GM12878 (cell line): ENCODE results near the gene ENAH. TPM values are rescaled to one million over a fixed set of nuclear protein-coding genes. Genes with fewer than 3 reads are reported as not detected.

ENCODE experiments used
- ATAC-seq: fragments of 200-7000 bp; cut with Tn5 transposase; 3 replicates; pipeline ENCODE4 v1.9.1; 2020; ENCODE audit warnings: mild to moderate bottlenecking, moderate library complexity
- BruUV-seq: library from RNA; stranded (reverse); fragments of 400-500 nt; replicated peaks from 2 replicates; lab custom pipeline; 2021; lab: Mats Ljungman, UMichigan
- CTCF ChIA-PET: fragments of 300-600 bp; sonication (Branson Sonifier 250); formaldehyde crosslinking; extraction: SDS; loops from one replicate; lab custom pipeline; 2021; ENCODE audit warnings: inconsistent platforms; lab: Yijun Ruan, JAX
- POLR2A ChIA-PET: fragments of 350-600 bp; formaldehyde crosslinking; extraction: SDS; loops from one replicate; lab custom pipeline; 2021; ENCODE audit warnings: inconsistent platforms; lab: Charles Lee
- RAD21 ChIA-PET: fragments of 300-600 bp; sonication (Branson Sonifier 250); formaldehyde crosslinking; loops from one replicate; lab custom pipeline; 2023; ENCODE audit warnings: antibody characterized with exemption; ENCODE audit not compliant: unreplicated experiment; lab: Charles Lee
- SMC1A ChIA-PET: fragments of 300-600 bp; sonication (Branson Sonifier 250); formaldehyde crosslinking; loops from one replicate; lab custom pipeline; 2023; ENCODE audit not compliant: unreplicated experiment, uncharacterized antibody; lab: Charles Lee
- DNase-seq: peaks from one replicate; pipeline ENCODE4 v3.0.0-alpha.2; 2011; ENCODE audit warnings: low read depth, low spot score
- FAIRE-seq: peaks from 3 replicates; lab custom pipeline; 2011; peaks lifted over from hg19 to GRCh38; lab: Jason Lieb, UNC
- H2AFZ ChIP-seq: 2 replicates; pipeline ENCODE4 v1.6.0; 2011; ENCODE audit warnings: low read depth, low read length, control low read depth; ENCODE audit not compliant: control insufficient read depth
- H3K27ac ChIP-seq: 2 replicates; pipeline ENCODE4 v1.5.1; 2011; ENCODE audit warnings: control low read depth; ENCODE audit not compliant: control insufficient read depth, insufficient read depth
- H3K27me3 ChIP-seq, 2 experiments: replicated peaks in 1 of 2; 2 replicates each; pipeline versions ENCODE4 v1.6.0 to v1.6.1; 2011; ENCODE audit warnings: low read length in 1 of 2; ENCODE audit not compliant: control insufficient read depth in 2 of 2, insufficient read depth in 2 of 2
- H3K36me3 ChIP-seq, 2 experiments: 2 replicates each; pipeline ENCODE4 v1.5.1; 2011; ENCODE audit warnings: low read length in 1 of 2; ENCODE audit not compliant: control insufficient read depth in 2 of 2, insufficient read depth in 2 of 2
- H3K4me1 ChIP-seq: 2 replicates; pipeline ENCODE4 v1.6.1; 2011; ENCODE audit warnings: mild to moderate bottlenecking, low read length, moderate library complexity, mixed read lengths; ENCODE audit not compliant: control insufficient read depth, insufficient read depth
- H3K4me2 ChIP-seq: 2 replicates; pipeline ENCODE4 v1.6.0; 2011; ENCODE audit warnings: control low read depth; ENCODE audit not compliant: control insufficient read depth, insufficient read depth
- H3K4me3 ChIP-seq: fragments of 200-600 bp; sonication (generic); 2 replicates; pipeline ENCODE4 v1.5.1; 2016
- H3K79me2 ChIP-seq: 2 replicates; pipeline ENCODE4 v1.6.0; 2011; ENCODE audit warnings: low read length; ENCODE audit not compliant: control insufficient read depth, insufficient read depth
- H3K9ac ChIP-seq: 2 replicates; pipeline ENCODE4 v1.8.0; 2011; ENCODE audit warnings: low read length, control low read depth, mixed read lengths; ENCODE audit not compliant: control insufficient read depth, insufficient read depth
- H3K9me3 ChIP-seq: replicated peaks from 3 replicates; pipeline ENCODE4 v1.5.1; 2011; ENCODE audit warnings: mild to moderate bottlenecking, low read length; ENCODE audit not compliant: control insufficient read depth, insufficient read depth
- H4K20me1 ChIP-seq: 2 replicates; pipeline ENCODE4 v1.6.0; 2011; ENCODE audit not compliant: control insufficient read depth, insufficient read depth
- CBX3 ChIP-seq: fragments of 200-600 bp; sonication (generic); IDR thresholded peaks from 2 replicates; pipeline ENCODE4 v1.6.1; 2016; ENCODE audit warnings: low read depth, borderline replicate concordance
- DPF2 ChIP-seq: fragments of 450-650 bp; IDR thresholded peaks from 2 replicates; pipeline ENCODE4 v1.6.1; 2017; ENCODE audit warnings: mild to moderate bottlenecking
- MTA3 ChIP-seq: IDR thresholded peaks from 2 replicates; pipeline ENCODE4 v1.6.1; 2012; ENCODE audit warnings: low read length, inconsistent platforms, borderline replicate concordance
- SP1 ChIP-seq: IDR thresholded peaks from one replicate; pipeline ENCODE4 v1.6.1; 2011; ENCODE audit warnings: low read depth, low read length
- in situ Hi-C: fragments of 300-500 bp; cut with MboI; formaldehyde crosslinking; loops from 9 replicates; pipeline ENCODE4 v1.14.3; 2018; ENCODE audit warnings: mixed read lengths
- intact Hi-C: fragments of 100-400 bp; cut with micrococcal nuclease; formaldehyde crosslinking; loops from one replicate; pipeline ENCODE4 v1.14.2; 2022; ENCODE audit not compliant: unreplicated experiment
- polyA plus RNA-seq, 11 experiments: library from polyadenylated mRNA; depleted of rRNA in 4 of 11; unstranded in 6 of 11; stranded (reverse) in 5 of 11; fragments of >200 nt; fragmentation: Nextera tagmentation in 4 of 11; fragmentation: Illumina TruSeq in 1 of 11; extraction: Ambion mirVana in 4 of 11; extraction: Trizol in 1 of 11; gene quantifications; 1 replicate in 1 of 11; 2 replicates in 10 of 11; pipeline versions ENCODE4 v1.2.1 to v1.2.3, GENCODE V29; 2011 to 2016; ENCODE audit warnings: inconsistent platforms in 2 of 11, missing spikeins in 2 of 11, low read depth in 1 of 11
- total RNA-seq, 4 experiments: library from RNA; depleted of rRNA in 3 of 4; stranded (reverse); fragments of >200 nt in 3 of 4; fragmentation: Illumina TruSeq in 1 of 4; extraction: Trizol in 1 of 4; gene quantifications; 2 replicates each; pipeline versions ENCODE4 v1.2.1 to v1.2.3, GENCODE V29; 2013 to 2021
- TF ChIP-seq, protein P1 (sequence below): IDR thresholded peaks from 2 replicates; pipeline ENCODE4 v1.6.1; 2011; ENCODE audit warnings: mild to moderate bottlenecking, low read depth, low read length, moderate library complexity; ENCODE audit not compliant: insufficient replicate concordance
- TF ChIP-seq, protein P2 (sequence below): fragments of 450-650 bp; IDR thresholded peaks from 2 replicates; pipeline ENCODE4 v1.6.1; 2017; ENCODE audit warnings: mild to moderate bottlenecking
- TF ChIP-seq, protein P3 (sequence below): fragments of 450-650 bp; IDR thresholded peaks from 2 replicates; pipeline ENCODE4 v1.6.1; 2017; ENCODE audit warnings: antibody characterized with exemption, mild to moderate bottlenecking, moderate library complexity

ENAH gene
- total and polyA plus RNA-seq, 10 of the 15 experiments (the other 5 are each of a cell fraction or from before 2014, with no cell fraction given) = under 0.01 to 0.62 (median 0.06) TPM; not detected in 5

DNA sequence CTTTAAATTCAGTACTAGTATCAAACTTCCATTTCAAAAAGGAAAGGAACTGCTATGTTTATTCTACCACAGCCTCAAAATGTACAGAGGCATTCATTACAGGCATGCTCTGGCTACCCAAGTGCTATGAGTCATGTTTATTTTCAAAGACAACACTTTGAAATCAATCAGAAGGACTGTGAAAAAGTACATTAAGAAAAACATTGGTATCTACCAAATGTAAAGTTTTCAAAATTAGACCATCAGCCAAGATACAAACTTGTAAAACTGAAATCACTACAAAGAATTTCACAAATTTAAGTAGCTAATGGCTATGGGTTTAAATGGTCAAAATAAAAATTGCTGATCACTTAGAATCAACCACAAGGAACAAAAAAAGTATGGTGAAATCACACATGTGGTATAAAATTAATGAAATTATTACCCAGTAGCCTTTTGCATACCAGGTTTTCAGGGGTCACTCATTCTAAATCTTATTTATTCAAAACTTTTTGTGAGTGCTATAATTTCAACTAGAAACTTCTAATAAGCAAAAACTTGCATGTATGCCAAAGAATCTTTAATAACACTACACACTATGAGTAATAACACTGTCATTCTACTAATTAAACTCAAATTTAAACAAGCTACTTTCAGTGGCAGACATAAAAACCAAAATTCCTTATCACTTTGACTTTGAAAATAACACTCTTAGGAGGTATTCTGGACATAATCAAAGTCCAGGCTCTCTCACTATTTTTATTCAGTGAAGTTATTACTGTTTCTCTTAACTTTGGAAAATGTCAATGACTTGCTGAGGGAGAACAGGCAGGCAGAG is 49.2 kb downstream of the ENAH start:
- BruUV-seq = no TSS peak

More for the DNA sequence above, 49.2 kb downstream of the ENAH start:
- Histone ChIP-seq H3K36me3 (no peaks in the 10 kb centered on the region), H3K4me1 (no peaks in the 10 kb centered on the region), H3K4me2 (no peak overlapping the region), H3K9ac (no peak overlapping the region), H3K9me3 (no peaks in the 10 kb centered on the region), H3K4me3 (no peak overlapping the region), H3K79me2 (no peaks in the 10 kb centered on the region), H3K27me3 (no peaks in the 10 kb centered on the region), H4K20me1 (no peaks in the 10 kb centered on the region), H2AFZ (no peak overlapping the region), H3K27ac (no peak overlapping the region)
- intact Hi-C loops = no loop called here
- ChIA-PET POLR2A (no interaction called here), CTCF (interaction anchor here (0.9 kb wide), 1 partner anchor 129 kb away, joined by 3 read pairs; no protein-coding TSS in a partner anchor), RAD21 (no interaction called here), SMC1A (interaction anchor here (1.2 to 1.5 kb wide), 3 partner anchors 8 to 175 kb away, joined by 3 to 4 read pairs (median 3); no protein-coding TSS in a partner anchor)
- TF ChIP-seq, protein P1, sequence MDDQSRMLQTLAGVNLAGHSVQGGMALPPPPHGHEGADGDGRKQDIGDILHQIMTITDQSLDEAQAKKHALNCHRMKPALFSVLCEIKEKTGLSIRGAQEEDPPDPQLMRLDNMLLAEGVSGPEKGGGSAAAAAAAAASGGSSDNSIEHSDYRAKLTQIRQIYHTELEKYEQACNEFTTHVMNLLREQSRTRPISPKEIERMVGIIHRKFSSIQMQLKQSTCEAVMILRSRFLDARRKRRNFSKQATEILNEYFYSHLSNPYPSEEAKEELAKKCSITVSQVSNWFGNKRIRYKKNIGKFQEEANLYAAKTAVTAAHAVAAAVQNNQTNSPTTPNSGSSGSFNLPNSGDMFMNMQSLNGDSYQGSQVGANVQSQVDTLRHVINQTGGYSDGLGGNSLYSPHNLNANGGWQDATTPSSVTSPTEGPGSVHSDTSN = no peak
- TF ChIP-seq, protein P2, sequence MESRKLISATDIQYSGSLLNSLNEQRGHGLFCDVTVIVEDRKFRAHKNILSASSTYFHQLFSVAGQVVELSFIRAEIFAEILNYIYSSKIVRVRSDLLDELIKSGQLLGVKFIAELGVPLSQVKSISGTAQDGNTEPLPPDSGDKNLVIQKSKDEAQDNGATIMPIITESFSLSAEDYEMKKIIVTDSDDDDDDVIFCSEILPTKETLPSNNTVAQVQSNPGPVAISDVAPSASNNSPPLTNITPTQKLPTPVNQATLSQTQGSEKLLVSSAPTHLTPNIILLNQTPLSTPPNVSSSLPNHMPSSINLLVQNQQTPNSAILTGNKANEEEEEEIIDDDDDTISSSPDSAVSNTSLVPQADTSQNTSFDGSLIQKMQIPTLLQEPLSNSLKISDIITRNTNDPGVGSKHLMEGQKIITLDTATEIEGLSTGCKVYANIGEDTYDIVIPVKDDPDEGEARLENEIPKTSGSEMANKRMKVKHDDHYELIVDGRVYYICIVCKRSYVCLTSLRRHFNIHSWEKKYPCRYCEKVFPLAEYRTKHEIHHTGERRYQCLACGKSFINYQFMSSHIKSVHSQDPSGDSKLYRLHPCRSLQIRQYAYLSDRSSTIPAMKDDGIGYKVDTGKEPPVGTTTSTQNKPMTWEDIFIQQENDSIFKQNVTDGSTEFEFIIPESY = no peak
- TF ChIP-seq, protein P3, sequence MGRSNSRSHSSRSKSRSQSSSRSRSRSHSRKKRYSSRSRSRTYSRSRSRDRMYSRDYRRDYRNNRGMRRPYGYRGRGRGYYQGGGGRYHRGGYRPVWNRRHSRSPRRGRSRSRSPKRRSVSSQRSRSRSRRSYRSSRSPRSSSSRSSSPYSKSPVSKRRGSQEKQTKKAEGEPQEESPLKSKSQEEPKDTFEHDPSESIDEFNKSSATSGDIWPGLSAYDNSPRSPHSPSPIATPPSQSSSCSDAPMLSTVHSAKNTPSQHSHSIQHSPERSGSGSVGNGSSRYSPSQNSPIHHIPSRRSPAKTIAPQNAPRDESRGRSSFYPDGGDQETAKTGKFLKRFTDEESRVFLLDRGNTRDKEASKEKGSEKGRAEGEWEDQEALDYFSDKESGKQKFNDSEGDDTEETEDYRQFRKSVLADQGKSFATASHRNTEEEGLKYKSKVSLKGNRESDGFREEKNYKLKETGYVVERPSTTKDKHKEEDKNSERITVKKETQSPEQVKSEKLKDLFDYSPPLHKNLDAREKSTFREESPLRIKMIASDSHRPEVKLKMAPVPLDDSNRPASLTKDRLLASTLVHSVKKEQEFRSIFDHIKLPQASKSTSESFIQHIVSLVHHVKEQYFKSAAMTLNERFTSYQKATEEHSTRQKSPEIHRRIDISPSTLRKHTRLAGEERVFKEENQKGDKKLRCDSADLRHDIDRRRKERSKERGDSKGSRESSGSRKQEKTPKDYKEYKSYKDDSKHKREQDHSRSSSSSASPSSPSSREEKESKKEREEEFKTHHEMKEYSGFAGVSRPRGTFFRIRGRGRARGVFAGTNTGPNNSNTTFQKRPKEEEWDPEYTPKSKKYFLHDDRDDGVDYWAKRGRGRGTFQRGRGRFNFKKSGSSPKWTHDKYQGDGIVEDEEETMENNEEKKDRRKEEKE = no peak
- TF ChIP-seq SP1 = no peak
- no peak for TF ChIP-seq CBX3
- no peak for TF ChIP-seq DPF2
- no peak for TF ChIP-seq MTA3
- FAIRE-seq (no peak), DNase-seq (no peak), ATAC-seq (no peak)
- in situ Hi-C loops = no loop called here
